ENCODE data around the gene AGPAT3.

The AGPAT3 gene

GRCh38 chr21:44005593-44005992 is 140.6 kb downstream of the AGPAT3 start:
- DNase-seq, result no peak

GRCh38 chr21:44006017-44006619 is 141.1 kb downstream of the AGPAT3 start:
- no peak for DNase-seq

GRCh38 chr21:44006656-44007055 is 141.6 kb downstream of the AGPAT3 start:
- DNase-seq, result no peak

GRCh38 chr21:44010429-44010828 is 145.4 kb downstream of the AGPAT3 start:
- DNase-seq, result no peak

GRCh38 chr21:44011123-44011522 is 146.1 kb downstream of the AGPAT3 start:
- DNase-seq, result no peak

- peak; percentile 86 for DNase-seq
Measured at GRCh38 chr21:44011579-44012473, 146.8 kb downstream of the AGPAT3 start, which contains the start of gene TRAPPC10. Gene TRAPPC10 (plus strand): TSS chr21:44012309. CDS start chr21:44012494, 185 bp downstream.

GRCh38 chr21:44012474-44013379 is 147.7 kb downstream of the AGPAT3 start:
- peak; percentile 92 for DNase-seq

- DNase-seq, result peak; percentile 53
Measured at GRCh38 chr21:44013380-44014088, 148.5 kb downstream of the AGPAT3 start.

- DNase-seq, result no peak
Measured at GRCh38 chr21:44017601-44018000, 152.6 kb downstream of the AGPAT3 start.

- DNase-seq, result no peak
Measured at GRCh38 chr21:44018127-44018526, 153.1 kb downstream of the AGPAT3 start.

GRCh38 chr21:44018813-44019567 is 154.0 kb downstream of the AGPAT3 start:
- no peak for DNase-seq

GRCh38 chr21:44019568-44019958 is 154.5 kb downstream of the AGPAT3 start:
- DNase-seq, result no peak

GRCh38 chr21:44020551-44020950 is 155.5 kb downstream of the AGPAT3 start:
- no peak for DNase-seq

- DNase-seq, result no peak
Measured at GRCh38 chr21:44021064-44021463, 156.0 kb downstream of the AGPAT3 start.

GRCh38 chr21:44024257-44024656 is 159.2 kb downstream of the AGPAT3 start:
- no peak for DNase-seq

- DNase-seq, result no peak
Measured at GRCh38 chr21:44024887-44025353, 159.9 kb downstream of the AGPAT3 start.

- no peak for DNase-seq
Measured at GRCh38 chr21:44027607-44028286, 162.7 kb downstream of the AGPAT3 start.

GRCh38 chr21:44028287-44028659 is 163.2 kb downstream of the AGPAT3 start:
- no peak for DNase-seq

- DNase-seq, result no peak
Measured at GRCh38 chr21:44029460-44030087, 164.6 kb downstream of the AGPAT3 start.

GRCh38 chr21:44035244-44035643 is 170.2 kb downstream of the AGPAT3 start:
- no peak for DNase-seq

Data from activated CD4-positive, alpha-beta T cell treated with anti-CD3 and anti-CD28 coated beads, Interleukin-2, amount 50 U/mL, for 16 hours (primary cell).